Fibroblast of skin of abdomen (primary cell): ENCODE measurements around the gene RUNX1.

Experiments
- DNase-seq: peaks from one replicate; pipeline ENCODE4 v3.0.0-alpha.2; 2013

Gene RUNX1

DNA sequence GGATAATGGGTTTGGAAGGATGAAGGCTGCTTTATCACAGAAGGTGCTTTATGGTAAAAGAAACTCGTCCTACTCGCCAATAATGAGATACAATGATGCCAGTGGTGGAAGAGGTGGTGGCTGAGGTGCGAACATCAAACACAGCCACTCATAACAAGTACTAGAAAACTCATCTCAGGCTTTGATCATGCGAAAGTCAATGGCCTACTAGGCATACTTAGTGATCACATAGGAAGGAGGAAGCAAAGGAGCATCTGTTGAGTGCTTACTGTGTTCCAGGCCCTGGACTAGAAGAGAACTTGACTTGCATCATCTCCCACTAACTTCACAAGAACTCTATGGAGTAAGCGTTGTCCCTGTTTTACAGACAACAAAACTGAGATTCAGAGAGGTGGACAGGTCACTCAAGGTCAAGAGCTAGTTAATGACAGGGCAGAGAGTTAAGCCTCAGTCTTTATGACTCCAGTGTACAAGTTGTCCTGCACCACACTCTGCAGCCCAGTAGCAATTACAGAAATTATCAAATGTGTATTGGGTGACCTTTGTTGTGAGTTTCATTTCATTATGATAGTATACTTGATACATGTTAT is 33.6 kb downstream of the RUNX1 start:
- no peak for DNase-seq

DNA sequence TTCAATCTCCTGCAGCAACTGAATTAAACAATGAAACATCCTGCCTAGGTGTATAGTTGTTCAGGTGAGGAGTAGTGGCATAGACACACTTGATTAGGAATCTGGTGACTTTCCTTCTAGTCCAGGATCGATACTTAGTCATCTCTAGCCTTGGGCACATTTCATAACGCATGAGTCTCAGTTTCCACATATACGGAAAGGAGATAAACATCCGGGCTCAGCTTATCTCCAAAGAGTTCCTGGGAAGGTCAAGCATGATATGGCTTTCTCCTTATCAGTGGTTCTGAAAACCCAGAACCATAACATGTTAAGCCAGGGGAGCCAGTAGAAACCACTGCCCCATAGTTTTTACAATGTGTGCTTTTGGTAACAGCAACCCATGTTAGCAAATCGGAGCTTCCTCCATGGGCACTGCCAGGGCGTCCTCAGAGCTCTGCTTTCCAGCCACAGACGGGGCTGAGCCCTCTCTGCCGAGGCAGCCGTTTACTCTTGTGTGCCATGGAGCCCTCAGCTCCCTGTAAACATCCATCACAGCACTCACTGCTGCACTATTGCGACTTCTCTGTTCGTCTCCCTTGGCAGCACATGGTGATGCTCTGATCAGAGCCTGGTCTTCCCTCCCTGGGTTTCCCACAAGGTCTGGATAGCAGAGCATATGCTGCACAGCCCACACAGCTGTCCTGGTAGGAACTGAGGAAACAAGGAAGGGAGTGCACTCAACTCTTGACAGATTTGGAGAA is 34.6 kb downstream of the RUNX1 start:
- no peak for DNase-seq

DNA sequence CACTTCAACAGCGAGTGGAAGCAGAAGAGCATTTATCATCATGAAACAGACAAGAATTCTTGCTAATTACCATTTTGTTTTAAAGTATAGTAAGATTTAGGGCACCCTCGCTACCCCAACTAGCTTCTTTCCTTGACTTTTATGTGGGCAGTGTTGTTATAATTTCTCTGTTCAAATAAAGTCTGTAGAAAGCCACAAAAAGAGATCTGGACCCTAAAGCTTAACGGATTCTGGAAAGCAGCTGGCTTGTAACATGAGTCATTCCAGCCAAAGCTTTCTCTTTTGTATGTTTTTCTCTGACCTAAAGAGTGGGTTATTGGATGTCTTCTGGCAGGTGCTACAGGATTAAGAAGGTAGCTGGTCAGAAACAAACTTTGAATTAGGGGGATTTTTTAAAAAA is 37.4 kb downstream of the RUNX1 start:
- DNase-seq: peak; percentile 50

DNA sequence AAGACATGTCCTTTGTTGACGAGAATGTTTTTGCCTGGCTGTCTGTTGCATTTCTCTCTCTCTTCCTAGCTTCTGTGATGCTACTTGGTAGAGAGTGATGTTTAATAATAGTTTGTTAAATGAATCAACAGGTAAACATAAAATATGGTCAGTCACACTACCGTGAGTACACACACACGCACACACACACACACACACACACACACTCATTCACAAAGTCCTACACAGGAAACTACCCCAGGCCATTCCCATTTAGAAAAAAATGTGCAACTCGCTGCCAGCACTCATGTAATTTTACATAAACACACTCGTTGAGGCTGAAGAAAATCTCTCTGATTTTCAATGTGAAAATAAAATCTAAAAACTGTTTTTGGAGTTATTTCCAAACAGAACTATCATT is 38.7 kb downstream of the RUNX1 start:
- no peak for DNase-seq

DNA sequence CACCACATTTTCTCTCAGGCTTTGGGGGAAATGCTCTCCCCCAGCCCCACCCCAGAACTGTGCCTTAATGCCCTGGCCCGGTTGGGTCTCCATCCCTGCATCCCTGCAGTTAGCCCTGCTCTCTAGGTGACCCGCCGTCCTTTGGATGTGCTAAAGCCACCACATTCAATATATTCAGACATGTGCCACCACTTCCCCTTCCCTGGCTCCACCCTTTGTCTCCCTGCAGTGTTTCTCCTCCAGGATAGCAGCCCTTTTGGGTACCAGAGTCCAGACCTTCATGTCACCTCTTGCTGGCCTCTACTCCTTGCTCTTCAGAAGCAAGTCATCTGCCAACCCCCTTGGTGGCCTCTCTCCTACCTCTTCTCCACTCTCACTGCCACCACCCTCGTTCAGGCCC is 41.8 kb downstream of the RUNX1 start:
- DNase-seq: no peak

DNA sequence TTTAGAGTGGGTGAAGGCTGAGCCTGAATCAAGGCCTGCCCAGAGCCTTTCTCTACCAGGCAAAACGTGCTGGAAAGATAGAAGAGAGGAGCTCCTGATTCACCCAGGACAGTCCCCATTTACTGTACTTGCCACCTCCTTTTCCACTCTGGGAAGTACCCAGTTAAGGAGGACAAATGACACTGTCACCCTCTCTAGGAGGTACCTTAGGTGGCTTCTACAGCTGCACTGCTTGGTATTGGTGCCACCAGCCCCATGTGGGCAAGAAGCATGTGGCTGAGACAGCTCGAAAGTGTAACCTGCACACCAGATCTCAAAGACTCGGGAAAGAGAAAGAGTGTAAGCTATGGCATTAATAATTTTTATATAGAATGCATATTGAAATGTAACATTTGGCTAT is 42.3 kb downstream of the RUNX1 start:
- no peak for DNase-seq

DNA sequence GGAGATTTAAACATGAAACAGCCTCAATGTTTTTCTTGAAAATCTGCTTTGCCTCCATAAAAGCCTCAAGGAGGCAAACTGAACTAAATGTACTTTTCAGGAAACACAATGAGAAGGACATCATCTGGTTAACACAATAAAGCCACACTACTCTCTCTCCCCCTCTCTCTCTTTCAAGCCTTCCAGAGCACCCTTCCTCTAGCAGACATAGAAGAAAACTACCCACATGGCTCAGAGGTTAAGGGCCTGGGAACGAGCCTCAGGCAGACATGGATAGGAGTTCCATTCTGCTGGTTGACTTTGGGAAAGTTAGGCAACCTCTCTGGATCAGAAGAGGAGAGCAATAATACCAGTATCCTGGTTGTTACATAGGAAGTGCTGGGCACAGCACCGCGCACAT is 42.9 kb downstream of the RUNX1 start:
- DNase-seq: no peak

DNA sequence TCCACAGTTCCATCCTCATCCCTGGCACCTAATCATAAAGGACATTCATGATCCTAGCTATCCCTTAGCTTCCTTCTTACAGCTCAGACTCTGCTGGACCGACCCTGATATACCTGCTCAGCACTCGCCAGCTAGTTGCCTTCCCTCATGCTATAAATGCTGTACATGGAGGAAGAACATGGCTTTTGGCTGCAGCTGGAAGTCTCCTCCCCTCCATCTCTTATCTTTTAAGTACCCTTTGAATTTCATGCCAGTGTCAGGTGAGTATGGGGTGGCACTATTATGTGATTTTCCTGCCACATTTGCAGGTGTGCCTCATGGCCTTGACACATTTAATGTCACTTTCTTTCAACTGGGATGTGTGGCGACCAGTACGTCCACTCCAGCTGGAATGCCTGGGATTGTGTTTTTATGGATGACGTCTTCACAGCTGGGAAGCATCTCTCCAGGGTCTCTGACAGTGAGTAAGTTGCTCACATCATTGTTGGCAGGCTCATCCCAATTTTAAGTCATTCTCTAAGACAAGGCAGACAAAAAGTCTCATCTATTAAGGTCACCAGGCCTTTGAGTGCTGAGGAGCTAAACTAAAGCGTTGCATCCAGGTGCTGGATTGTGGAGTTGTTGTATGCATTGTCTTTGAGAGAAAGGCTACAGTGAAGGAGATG is 43.4 kb downstream of the RUNX1 start:
- DNase-seq: peak; percentile 22

DNA sequence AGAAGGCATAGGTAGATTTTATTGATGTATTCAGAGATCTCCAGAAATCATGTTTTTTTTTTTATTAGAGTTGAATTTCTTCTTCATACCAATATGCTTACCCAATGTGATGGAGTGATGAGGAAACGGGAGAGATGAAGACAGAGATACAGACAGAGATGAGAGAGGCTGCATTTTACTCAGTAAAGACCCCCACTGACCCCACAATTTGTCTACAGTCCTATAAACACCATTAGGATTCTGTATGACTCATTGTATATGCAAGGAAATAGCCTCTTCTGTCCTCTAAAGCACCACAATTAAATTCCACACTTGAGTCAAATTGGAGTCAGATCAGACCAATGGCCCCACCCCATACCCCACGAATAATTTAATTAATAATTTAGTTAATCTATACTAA is 44.0 kb downstream of the RUNX1 start:
- peak; percentile 21 for DNase-seq

DNA sequence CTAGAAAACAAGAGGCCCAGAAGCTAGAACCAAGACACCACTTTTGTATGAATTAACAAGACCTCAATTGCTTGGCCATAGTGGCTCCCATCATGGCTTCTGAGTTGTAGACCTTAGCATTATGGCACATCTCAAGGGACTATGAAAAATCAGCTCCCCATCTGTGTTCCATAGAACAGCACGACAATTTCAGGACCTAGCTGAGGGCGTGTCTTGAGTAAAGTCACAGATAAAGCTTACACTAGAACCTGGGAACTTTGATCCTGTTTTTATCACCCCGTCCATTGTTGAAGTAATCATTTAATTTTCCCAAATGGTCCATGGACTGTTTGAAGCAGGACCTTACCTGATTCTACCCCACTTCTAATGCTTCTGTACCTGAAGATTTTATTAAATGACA is 44.8 kb downstream of the RUNX1 start:
- DNase-seq: no peak

DNA sequence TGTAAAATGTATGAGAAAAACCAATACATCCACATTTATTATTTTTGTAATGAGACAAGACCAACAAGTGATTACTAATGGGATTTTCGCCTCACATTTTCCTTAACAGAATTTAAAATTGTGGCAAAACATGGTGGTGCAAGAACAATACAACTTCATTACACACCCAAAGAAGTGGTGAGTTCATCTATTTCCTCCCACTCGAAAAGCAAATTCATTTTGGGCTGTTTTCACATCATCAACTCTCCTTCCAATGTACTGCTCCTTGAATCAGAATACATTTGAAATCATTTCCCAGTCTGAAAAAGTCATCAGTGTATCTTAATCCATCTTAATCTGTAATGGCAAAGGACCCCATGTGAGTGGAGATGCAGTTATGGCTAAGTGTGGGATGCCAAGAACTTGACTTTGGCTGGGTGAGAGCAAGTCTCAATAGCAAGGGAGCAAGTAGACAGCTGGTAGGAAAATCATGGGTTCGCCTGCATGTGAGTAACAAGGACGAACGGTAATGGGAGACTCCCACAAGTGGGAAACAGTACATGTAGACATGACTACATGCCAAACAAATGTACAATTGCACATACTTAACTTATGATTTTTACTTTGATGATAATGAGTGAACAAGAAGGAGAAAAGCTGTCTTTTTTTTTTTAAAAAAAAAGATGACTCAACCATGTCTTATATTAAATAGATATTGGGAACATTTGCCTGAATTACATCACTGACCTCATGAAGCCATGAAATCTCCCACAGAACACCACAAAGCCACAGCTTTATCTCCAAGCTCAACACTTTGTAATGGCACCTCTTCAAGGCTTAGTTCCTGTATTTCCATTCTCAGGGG is 46.0 kb downstream of the RUNX1 start:
- peak; percentile 91 for DNase-seq

DNA sequence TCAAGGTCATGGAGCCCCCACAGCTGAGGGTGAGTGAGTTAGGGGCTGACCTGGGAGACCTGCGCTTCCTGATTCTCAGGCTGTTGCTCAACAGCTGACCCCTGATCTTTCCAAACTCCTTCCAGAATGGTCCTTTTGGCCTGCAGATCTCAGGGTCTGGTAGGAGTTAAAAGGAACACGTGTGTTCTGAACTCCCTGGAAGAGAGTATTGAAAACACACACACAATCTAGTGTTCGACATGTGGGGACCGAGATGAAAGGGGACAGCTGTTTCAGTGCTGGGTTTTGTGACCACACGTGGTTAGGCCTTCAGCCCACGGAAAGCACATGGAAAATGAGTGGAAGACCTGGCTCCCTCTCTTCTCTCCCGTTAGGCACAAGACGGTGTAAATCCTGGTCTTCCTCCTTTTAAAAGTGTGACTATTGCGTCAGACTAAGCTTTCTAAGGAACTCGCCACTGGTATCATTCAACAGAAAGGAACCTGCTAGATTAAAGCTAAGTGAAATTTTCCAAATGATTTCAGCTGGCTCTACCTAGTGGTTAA is 49.6 kb downstream of the RUNX1 start:
- peak; percentile 42 for DNase-seq

DNA sequence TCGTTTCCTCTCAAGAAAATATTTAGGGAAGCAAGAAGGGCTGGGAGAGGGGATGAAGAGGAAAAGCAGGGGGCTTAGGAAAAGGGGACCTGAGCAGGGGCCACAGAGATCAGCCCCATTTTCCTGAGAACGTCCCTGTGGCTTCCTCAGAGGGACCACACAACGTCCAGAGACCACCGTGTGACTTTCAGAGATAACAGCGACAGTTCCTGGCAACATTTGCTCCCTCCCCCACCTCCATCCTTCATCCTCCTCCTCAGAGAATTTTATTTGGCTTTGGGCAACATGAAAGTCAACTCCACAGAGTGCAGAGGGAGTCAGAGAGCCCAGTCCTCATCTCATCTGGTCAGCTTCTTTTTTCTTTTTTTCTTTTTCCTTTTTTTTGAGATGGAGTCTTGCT is 50.9 kb downstream of the RUNX1 start:
- no peak for DNase-seq

DNA sequence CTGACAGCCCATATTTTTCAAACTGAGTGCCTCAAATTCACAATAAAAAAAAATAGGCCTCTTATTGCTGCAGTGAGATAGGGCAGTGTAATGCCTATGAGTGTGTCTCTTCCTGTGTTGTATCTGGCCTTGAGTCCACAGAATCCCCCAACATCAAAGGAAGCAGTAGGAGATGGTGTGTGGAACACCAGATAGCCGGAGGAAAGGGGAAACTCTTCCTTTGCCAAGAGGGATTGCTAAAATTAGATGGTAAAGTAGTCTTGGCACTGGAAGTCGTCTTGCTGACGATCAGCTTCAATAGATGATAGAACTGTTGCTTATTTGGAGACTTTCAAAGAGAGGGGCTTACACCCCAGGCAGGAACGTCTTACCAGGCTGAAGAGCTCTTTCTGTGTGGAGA is 51.8 kb downstream of the RUNX1 start:
- DNase-seq: no peak

DNA sequence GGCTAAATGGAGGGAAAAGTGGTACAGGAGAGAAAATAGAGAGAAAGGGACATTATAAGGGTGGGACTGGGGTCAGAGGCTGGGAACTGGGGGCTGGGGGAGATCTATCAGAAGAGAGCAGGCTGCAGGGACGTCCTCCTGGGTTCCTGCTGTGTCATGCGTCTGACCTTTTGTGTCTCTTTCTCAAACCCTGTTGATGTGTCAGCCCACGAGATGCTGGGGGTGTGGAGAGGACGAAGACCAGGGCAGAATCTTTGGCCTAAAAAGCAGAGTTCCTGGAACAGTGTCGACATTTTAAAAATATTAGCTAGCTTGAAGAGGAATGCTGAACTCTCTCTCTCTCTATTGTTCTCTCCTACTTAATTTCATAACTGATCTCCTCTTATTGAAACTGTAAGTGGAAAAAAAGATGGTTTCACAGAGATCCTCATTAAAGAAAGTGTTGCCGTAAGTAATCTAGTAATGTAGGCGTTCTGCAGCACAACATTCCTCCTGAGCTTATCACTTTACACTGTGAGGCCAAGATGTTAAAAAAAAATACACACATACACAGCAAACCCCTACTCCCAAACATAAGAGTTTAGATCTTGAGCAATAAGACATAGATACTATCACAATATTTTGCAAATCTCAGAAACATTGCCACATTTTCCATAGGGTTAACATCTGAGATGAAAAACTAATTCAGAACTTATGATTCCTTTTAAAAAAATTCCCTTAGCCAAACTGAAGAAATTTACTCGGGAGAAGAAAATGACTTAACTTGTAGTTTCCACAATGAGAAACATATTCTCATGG is 52.6 kb downstream of the RUNX1 start:
- DNase-seq: peak; percentile 77

DNA sequence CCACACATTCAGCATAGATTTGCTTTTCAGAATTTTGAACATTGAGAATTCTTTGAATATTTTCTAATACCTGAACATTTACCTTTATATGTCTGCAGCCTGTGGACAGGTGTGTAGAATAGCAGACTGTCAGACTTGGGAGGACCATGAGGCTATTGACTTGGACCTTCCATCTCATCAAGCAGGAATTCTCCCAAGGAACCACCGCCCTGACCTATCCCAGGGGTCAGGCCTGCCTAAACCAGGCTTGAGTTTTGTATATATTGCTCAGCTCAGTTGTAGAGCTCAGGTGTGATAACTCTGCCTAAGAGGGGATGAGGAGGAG is 53.2 kb downstream of the RUNX1 start:
- DNase-seq: no peak

DNA sequence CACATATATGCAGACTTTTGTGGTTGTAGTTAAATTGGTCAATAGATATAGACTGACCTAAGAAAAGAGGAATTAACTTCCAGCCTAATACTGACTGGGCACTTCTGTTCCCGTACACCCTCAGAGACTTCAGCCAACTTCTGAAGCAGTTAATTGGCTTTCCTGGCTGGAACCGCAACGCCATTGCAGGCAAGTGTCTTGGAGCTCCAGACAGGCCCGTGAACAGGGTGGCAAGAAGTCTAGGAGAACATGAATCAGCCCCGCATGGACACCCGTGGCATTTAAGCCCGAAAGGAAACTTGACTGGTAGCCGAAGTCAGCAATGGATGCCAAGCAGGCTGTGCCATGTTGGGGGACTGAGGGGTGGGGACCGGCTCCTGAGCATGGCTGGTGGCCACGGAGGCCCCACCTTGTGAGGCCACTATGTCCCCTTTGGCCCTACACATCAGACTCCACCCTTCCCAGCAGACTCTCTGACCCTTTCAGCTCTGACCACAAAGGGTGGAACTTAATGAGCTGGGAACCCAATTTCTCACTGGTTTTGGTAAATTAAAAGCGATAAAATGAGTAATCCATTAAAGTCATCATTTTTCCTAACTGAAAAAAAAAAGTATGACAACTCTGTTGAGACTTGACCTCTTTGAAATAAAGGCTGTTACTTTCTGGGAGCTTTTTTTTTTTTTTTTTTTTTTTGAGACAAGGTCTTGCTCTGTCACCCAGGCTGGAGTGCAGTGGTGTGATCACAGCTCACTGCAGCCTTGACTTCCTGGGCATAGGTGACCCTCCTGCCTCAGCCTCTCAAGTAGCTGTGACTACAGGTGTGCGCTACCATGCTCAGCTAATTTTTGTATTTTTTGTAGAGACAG is 54.1 kb downstream of the RUNX1 start:
- no peak for DNase-seq

DNA sequence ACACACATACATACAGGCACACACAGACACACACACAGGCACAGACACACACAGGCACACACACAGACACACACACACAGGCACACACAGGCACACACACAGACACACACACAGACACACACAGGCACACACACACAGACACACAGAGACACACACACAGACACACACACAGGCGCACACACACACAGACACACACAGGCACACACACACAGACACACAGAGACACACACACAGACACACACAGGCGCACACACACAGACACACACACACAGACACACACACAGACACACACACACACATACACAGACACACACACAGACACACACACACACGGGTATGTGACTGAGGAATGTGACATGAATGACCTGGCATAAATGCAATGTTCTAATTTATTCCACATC is 55.6 kb downstream of the RUNX1 start:
- peak; percentile 64 for DNase-seq

DNA sequence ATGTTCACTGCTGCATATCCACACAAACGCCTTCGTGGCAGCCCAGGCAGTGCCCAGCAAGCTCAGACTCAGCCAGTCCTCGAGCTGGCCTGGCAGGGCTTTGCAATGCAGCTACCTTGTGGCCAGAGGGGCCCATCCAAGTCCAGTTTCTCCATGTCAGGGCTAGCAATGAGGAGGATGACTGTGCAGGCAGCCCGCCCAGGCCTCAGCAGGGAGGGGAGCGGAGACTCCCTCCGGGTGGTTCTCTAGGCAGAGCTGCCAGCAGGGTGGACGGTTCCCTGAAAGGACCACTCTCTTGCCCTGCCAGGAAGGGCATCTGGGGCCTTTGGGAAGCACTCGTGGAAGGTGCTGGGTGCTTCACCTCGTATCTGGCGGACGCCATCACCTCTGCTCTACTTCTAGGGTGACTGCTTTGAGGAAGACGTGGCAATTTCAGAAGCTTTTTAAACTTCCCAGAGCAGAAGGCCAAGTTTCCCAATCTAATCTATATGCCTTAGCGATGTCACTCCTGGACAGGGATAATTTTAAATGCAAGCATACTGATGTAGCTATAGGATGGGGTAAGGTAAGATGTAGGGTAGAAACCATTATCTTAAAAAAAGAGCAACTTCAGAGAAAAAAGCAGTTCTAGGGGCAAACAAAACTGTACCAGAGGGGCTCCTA is 56.2 kb downstream of the RUNX1 start:
- DNase-seq: no peak

DNA sequence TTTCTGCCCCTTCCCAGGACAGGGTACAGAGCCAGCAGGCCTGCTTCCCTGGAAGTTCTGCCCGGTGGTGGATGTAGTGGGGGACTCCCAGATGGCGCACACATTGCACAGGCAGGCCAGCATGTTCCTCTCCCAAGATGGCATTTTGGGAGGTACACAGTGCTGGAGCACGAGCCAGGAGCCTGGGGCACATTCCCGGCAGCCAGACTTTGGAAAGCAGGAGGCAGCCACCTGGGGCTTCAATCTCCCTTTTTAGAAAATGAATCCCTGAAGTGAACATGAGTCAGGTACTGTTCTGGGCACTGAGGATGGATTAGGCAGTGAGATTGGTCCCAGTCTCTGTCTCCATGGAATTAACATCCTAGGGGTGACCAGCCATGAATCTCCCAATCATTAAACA is 56.9 kb downstream of the RUNX1 start:
- no peak for DNase-seq
